ENCODE measurements around the gene PPT2. TPM values are rescaled to one million over a fixed set of nuclear protein-coding genes. Genes with fewer than 3 reads are reported as not detected.
"Not testable (repeated sequence)": the region's sequence is repeated elsewhere in the genome, so short reads cannot be mapped to it uniquely, and the experiment has no call there.

Gene PPT2
- total RNA-seq, 1 experiment from 2014 or later, result 270 TPM

GRCh38 chr6:32120573-32121059 is 33.3 kb upstream of the PPT2 start:
- in situ Hi-C loops (cut with HindIII; ENCODE audit: low pct_unique_long_range_greater_than_20kb, low sequenced_read_pairs), result no loop called here
- no peak for DNase-seq (ENCODE audit: low read depth)

GRCh38 chr6:32123681-32124080 is 30.3 kb upstream of the PPT2 start:
- in situ Hi-C loops (cut with HindIII; ENCODE audit: low pct_unique_long_range_greater_than_20kb, low sequenced_read_pairs), result no loop called here
- no peak for DNase-seq (ENCODE audit: low read depth)

- in situ Hi-C loops (cut with HindIII; ENCODE audit: low pct_unique_long_range_greater_than_20kb, low sequenced_read_pairs), result no loop called here
Measured at GRCh38 chr6:32126880-32127279, 27.1 kb upstream of the PPT2 start.

GRCh38 chr6:32127409-32127716 is 26.6 kb upstream of the PPT2 start:
- in situ Hi-C loops (cut with HindIII; ENCODE audit: low pct_unique_long_range_greater_than_20kb, low sequenced_read_pairs), result no loop called here
- no peak for DNase-seq (ENCODE audit: low read depth)

More at GRCh38 chr6:32126880-32127279, 27.1 kb upstream of the PPT2 start:
- no peak for DNase-seq (ENCODE audit: low read depth)

GRCh38 chr6:32127717-32128592 is 26.0 kb upstream of the PPT2 start, which contains the start of gene ATF6B:
Gene ATF6B (minus strand): TSS chr6:32128246. CDS start chr6:32128207, 39 bp downstream.
- in situ Hi-C loops (cut with HindIII; ENCODE audit: low pct_unique_long_range_greater_than_20kb, low sequenced_read_pairs), result no loop called here
- peak; percentile 96 for DNase-seq (ENCODE audit: low read depth)

- no peak for DNase-seq (ENCODE audit: low read depth)
- in situ Hi-C loops (cut with HindIII; ENCODE audit: low pct_unique_long_range_greater_than_20kb, low sequenced_read_pairs), result no loop called here
Measured at GRCh38 chr6:32128751-32129296, 25.1 kb upstream of the PPT2 start.

GRCh38 chr6:32129297-32130088 is 24.4 kb upstream of the PPT2 start:
- DNase-seq (ENCODE audit: low read depth), result no peak
- in situ Hi-C loops (cut with HindIII; ENCODE audit: low pct_unique_long_range_greater_than_20kb, low sequenced_read_pairs), result no loop called here

- in situ Hi-C loops (cut with HindIII; ENCODE audit: low pct_unique_long_range_greater_than_20kb, low sequenced_read_pairs), result no loop called here
- DNase-seq (ENCODE audit: low read depth), result no peak
Measured at GRCh38 chr6:32131439-32131948, 22.4 kb upstream of the PPT2 start.

GRCh38 chr6:32132110-32132509 is 21.8 kb upstream of the PPT2 start:
- in situ Hi-C loops (cut with HindIII; ENCODE audit: low pct_unique_long_range_greater_than_20kb, low sequenced_read_pairs), result no loop called here
- DNase-seq (ENCODE audit: low read depth), result no peak

- no peak for DNase-seq (ENCODE audit: low read depth)
- in situ Hi-C loops (cut with HindIII; ENCODE audit: low pct_unique_long_range_greater_than_20kb, low sequenced_read_pairs), result no loop called here
Measured at GRCh38 chr6:32133786-32134185, 20.2 kb upstream of the PPT2 start.

GRCh38 chr6:32137454-32137853 is 16.5 kb upstream of the PPT2 start:
- in situ Hi-C loops (cut with HindIII; ENCODE audit: low pct_unique_long_range_greater_than_20kb, low sequenced_read_pairs), result no loop called here
- no peak for DNase-seq (ENCODE audit: low read depth)

GRCh38 chr6:32139590-32139989 is 14.4 kb upstream of the PPT2 start:
- DNase-seq (ENCODE audit: low read depth), result no peak
- in situ Hi-C loops (cut with HindIII; ENCODE audit: low pct_unique_long_range_greater_than_20kb, low sequenced_read_pairs), result no loop called here

- in situ Hi-C loops (cut with HindIII; ENCODE audit: low pct_unique_long_range_greater_than_20kb, low sequenced_read_pairs), result no loop called here
- DNase-seq (ENCODE audit: low read depth), result no peak
Measured at GRCh38 chr6:32140420-32141046, 13.4 kb upstream of the PPT2 start.

- in situ Hi-C loops (cut with HindIII; ENCODE audit: low pct_unique_long_range_greater_than_20kb, low sequenced_read_pairs), result not testable (repeated sequence)
Measured at GRCh38 chr6:32144238-32144637, 9.7 kb upstream of the PPT2 start.

GRCh38 chr6:32146287-32146686 is 7.7 kb upstream of the PPT2 start:
- in situ Hi-C loops (cut with HindIII; ENCODE audit: low pct_unique_long_range_greater_than_20kb, low sequenced_read_pairs), result no loop called here
- DNase-seq (ENCODE audit: low read depth), result no peak

More at GRCh38 chr6:32144238-32144637, 9.7 kb upstream of the PPT2 start:
- DNase-seq (ENCODE audit: low read depth), result not testable (repeated sequence)

GRCh38 chr6:32146687-32147086 is 7.3 kb upstream of the PPT2 start:
- in situ Hi-C loops (cut with HindIII; ENCODE audit: low pct_unique_long_range_greater_than_20kb, low sequenced_read_pairs), result no loop called here
- DNase-seq (ENCODE audit: low read depth), result no peak

GRCh38 chr6:32147401-32148132 is 6.4 kb upstream of the PPT2 start:
- in situ Hi-C loops (cut with HindIII; ENCODE audit: low pct_unique_long_range_greater_than_20kb, low sequenced_read_pairs), result no loop called here
- DNase-seq (ENCODE audit: low read depth), result no peak

All from Caki2 (cell line).